NB4 (cell line): ENCODE results near the gene FILIP1L.

Source experiments
- DNase-seq: peaks from one replicate; pipeline ENCODE4 v3.0.0; 2010; ENCODE audit warnings: low read depth
- H3K4me3 ChIP-seq: one replicate; pipeline ENCODE4 v1.5.1; 2011; ENCODE audit warnings: mild to moderate bottlenecking, low read depth, low read length, moderate library complexity
- CTCF ChIP-seq: IDR thresholded peaks from one replicate; pipeline ENCODE4 v1.5.1; 2012; ENCODE audit warnings: low read depth, low read length
- MYC ChIP-seq: IDR thresholded peaks from 2 replicates; pipeline ENCODE4 v1.6.1; 2011; ENCODE audit warnings: low read depth, low read length
- POLR2A ChIP-seq: IDR thresholded peaks from 2 replicates; pipeline ENCODE4 v1.6.1; 2011; ENCODE audit warnings: mild to moderate bottlenecking; ENCODE audit not compliant: insufficient read length; ENCODE audit errors: extremely low read depth
- TF ChIP-seq, protein P1 (sequence below): IDR thresholded peaks from 2 replicates; pipeline ENCODE4 v1.6.1; 2011; ENCODE audit warnings: low read depth, low read length

FILIP1L gene

DNA sequence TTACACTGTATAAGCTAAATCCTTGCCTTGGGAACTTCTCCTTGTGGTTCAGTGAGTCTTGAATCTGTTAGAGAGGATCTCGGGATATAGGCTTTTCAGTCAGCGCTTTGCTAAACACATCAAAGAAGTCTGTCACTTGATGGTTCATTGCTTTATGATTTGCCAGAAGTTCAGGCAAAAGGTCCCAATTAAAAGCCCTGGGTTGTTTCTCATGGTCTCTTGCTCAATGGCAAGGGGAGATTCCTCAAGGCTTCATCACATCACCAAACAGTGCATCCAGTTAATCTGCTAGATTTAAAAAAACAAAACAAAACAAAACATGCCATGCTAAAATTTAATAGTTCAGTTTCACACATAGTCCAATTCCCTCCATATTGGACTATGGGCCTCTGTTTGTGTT lies 114.8 kb downstream of the FILIP1L start:
- DNase-seq, result no peak
- TF ChIP-seq, protein P1, sequence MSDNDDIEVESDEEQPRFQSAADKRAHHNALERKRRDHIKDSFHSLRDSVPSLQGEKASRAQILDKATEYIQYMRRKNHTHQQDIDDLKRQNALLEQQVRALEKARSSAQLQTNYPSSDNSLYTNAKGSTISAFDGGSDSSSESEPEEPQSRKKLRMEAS, result no peak
- TF ChIP-seq CTCF (no peak), MYC (no peak), POLR2A (no peak)
- no peak overlapping the region for H3K4me3 ChIP-seq

GRCh38 chr3:99997293-99997692 lies 117.0 kb downstream of the FILIP1L start:
- TF ChIP-seq, protein P1, result no peak
- TF ChIP-seq CTCF, result no peak
- no peak for TF ChIP-seq MYC
- no peak for TF ChIP-seq POLR2A
- no peak for DNase-seq

GRCh38 chr3:99990179-99990578 lies 124.1 kb downstream of the FILIP1L start:
- H3K4me3 ChIP-seq, result no peak overlapping the region
- no peak for DNase-seq
- TF ChIP-seq, protein P1, result no peak
- TF ChIP-seq CTCF, result no peak
- no peak for TF ChIP-seq MYC
- TF ChIP-seq POLR2A, result no peak

More at GRCh38 chr3:99997293-99997692, 117.0 kb downstream of the FILIP1L start:
- no peak overlapping the region for H3K4me3 ChIP-seq

DNA sequence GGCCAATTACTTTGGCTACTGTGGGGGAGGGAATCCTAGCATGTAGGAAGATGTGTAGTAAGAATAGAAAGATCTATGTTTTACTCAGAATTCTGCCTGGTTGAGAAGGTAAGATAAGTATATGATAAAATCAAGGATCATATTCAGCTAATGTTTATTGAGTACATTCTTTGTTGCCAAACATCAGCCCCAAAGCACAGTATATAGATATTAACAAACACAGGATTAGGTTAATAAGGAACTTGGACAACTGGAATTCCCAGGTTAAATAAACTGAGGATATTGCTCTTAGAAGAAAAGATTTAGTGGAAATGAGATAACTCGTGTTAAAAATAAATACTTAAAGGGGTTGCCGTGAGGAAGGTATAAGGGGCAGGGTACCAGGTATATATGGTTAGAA lies 129.6 kb downstream of the FILIP1L start:
- no peak for DNase-seq
- TF ChIP-seq MYC, result no peak
- no peak for TF ChIP-seq CTCF
- no peak for TF ChIP-seq POLR2A
- TF ChIP-seq, protein P1, result no peak
- H3K4me3 ChIP-seq, result no peak overlapping the region

GRCh38 chr3:99984139-99984538 lies 130.2 kb downstream of the FILIP1L start:
- no peak for DNase-seq
- H3K4me3 ChIP-seq, result no peak overlapping the region
- no peak for TF ChIP-seq MYC
- no peak for TF ChIP-seq POLR2A
- TF ChIP-seq, protein P1, result no peak
- no peak for TF ChIP-seq CTCF

DNA sequence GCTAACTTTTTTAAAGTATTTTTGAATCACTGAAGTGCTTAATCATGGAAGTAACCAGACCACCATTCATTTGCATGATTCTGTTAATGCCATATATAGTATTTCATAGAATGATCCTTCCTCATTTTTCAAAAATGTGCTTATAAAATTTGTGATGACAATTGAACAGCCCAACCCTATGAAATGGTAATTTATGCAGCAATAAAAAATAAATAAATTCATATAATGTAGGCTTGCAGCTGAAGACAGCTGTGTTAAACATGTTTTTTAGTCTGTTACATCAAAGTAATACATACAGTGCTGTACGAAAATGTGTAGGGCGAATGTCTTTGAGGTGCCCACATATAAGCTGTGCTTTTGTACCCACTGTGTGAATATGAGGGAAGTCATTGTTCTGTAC lies 131.7 kb downstream of the FILIP1L start:
- no peak overlapping the region for H3K4me3 ChIP-seq
- DNase-seq, result no peak
- no peak for TF ChIP-seq POLR2A
- TF ChIP-seq MYC, result no peak
- TF ChIP-seq CTCF, result no peak
- TF ChIP-seq, protein P1, result no peak
